Omental fat pad (tissue), 4 donors: Measurements from ENCODE around the gene PLXNB2. TPM values are rescaled to one million over a fixed set of nuclear protein-coding genes. Genes with fewer than 3 reads are reported as not detected.
"Not testable (repeated sequence)": the region's sequence is repeated elsewhere in the genome, so short reads cannot be mapped to it uniquely, and the experiment has no call there.

Experiments used
- ATAC-seq: fragments of 150-250 bp; one replicate; pipeline ENCODE4 v1.9.1; 2016; ENCODE audit warnings: mild to moderate bottlenecking, moderate library complexity; ENCODE audit not compliant: low FRiP score
- DNase-seq: peaks from one replicate; pipeline ENCODE4 v3.0.0-alpha.2; 2019; ENCODE audit warnings: low spot score
- CTCF ChIP-seq, 3 donors: fragments of 450-650 bp; IDR thresholded peaks; one replicate each; pipeline ENCODE4 v1.5.1; 2016 to 2017; ENCODE audit warnings: antibody characterized with exemption in 3 of 3, mild to moderate bottlenecking in 3 of 3, moderate library complexity in 2 of 3
- total RNA-seq, 4 donors: library from RNA; depleted of rRNA; stranded (reverse); fragments of >200 nt; gene quantifications; one replicate each; pipeline ENCODE4 v1.1.0, GENCODE V29; 2016

PLXNB2 gene
- total RNA-seq, 4 donors from 2014 or later = 91.4 to 130 (median 115) TPM

- no peak for TF ChIP-seq CTCF (IDR thresholded peaks at IDR 0.05)
- no peak for ATAC-seq
- no peak for DNase-seq
These were observed 29.0 kb downstream of the PLXNB2 start for GRCh38 chr22:50278461-50278860.

GRCh38 chr22:50277761-50278160 lies 29.7 kb downstream of the PLXNB2 start:
- ATAC-seq (no peak), DNase-seq (no peak)
- TF ChIP-seq CTCF (IDR thresholded peaks at IDR 0.05) = no peak

- DNase-seq = no peak
- TF ChIP-seq CTCF (IDR thresholded peaks at IDR 0.05) = no peak
- peak; percentile 58 for ATAC-seq
These were observed 31.3 kb downstream of the PLXNB2 start for GRCh38 chr22:50276143-50276542.

GRCh38 chr22:50275181-50276055 lies 32.0 kb downstream of the PLXNB2 start:
- ATAC-seq (no peak), DNase-seq (no peak)
- no peak for TF ChIP-seq CTCF (IDR thresholded peaks at IDR 0.05)

- ATAC-seq (no peak), DNase-seq (no peak)
- no peak for TF ChIP-seq CTCF (IDR thresholded peaks at IDR 0.05)
These were observed 32.7 kb downstream of the PLXNB2 start for GRCh38 chr22:50274771-50275170.

GRCh38 chr22:50274311-50274710 lies 33.1 kb downstream of the PLXNB2 start:
- TF ChIP-seq CTCF (IDR thresholded peaks at IDR 0.05) = no peak
- DNase-seq = no peak
- ATAC-seq = no peak

- ATAC-seq, DNase-seq: not testable (repeated sequence)
These were observed 33.7 kb downstream of the PLXNB2 start for GRCh38 chr22:50273781-50274180.

GRCh38 chr22:50273352-50273751 lies 34.1 kb downstream of the PLXNB2 start:
- not testable (repeated sequence) for DNase-seq, ATAC-seq
